GM19193 (cell line): ENCODE data around the gene GNAQ.

ENCODE experiments used
- POLR2A ChIP-seq: IDR thresholded peaks from 4 replicates; pipeline ENCODE4 v1.6.1; 2011; ENCODE audit not compliant: insufficient read depth, insufficient read length; ENCODE audit errors: extremely low read depth

The GNAQ gene

DNA sequence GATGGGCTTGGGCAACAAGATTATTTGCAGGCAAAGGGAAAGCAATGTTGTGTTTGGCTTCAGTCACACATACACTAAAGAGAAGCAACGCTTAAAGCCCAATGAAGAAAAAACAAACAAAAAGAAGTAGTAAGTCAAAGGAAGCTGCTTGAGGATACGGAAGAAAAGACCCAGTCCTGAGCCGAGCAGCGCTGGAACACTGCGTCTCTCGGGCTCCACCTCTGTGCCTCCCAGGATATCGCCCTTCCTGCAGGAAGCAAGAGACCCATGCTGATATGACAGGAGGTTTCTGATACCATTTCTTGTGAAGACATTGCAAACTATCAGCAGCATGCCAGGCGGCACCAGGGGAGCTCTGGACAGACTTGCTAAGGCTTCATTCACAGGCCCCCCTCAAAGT, 9.9 kb downstream of the GNAQ start:
- no peak for TF ChIP-seq POLR2A

DNA sequence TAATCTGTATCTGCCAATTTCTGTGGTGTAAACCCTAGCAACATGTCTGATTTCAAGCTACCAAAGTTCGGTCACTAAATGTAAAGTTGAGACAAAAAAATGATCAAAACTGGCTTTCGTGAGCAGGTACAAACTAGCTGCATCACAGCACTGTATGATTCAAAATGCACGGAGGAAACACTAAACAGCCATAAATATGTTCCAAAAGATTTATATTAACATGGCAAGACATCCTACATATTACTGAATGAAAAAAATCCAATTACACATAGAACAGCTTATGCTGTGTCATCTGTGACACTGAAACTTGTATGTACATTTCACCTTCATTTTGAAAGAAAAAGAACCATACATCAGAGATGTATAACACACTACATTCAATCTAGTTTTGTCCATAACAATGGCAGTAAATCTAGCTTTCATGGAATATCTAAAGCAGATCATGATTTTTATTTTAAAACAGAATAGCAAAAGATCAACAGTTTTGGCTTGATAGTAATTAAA, 14.4 kb downstream of the GNAQ start:
- TF ChIP-seq POLR2A, result no peak

DNA sequence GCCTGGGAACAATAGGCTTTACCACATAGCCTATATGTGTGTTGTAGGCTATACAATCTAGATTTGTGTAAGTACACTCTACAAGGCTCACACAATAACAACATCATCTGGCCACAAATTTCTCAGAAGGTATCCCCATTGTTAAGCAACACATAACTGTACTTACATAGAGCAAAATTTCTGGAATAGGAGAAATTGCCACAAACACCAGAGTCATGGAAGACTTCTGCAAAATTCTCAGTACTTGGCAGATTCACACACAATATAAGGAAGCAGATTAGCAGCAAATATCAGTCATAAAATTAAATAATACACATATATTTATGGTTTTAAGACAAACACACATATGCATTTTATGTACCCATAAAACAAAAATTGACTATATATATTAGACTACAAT, 16.4 kb downstream of the GNAQ start:
- TF ChIP-seq POLR2A, result no peak

DNA sequence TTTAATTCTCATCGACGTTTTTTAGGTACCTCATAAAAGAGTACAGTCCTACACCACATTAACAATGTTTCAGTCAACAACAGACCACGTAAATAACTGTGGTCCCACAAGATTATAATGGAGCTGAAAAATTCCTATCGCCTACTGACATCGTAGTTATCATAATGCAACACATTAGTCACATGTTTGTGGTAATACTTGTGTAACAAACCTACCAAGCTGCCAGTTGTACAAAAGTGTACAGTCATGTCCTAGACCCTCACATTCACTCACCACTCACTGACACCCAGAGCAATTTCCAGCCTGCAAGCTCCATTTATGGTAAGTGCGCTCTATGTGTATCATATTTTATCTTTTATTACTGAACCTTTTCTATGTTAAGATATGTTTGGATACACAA, 16.8 kb downstream of the GNAQ start:
- no peak for TF ChIP-seq POLR2A

GRCh38 chr9:78013934-78014333, 17.7 kb downstream of the GNAQ start:
- TF ChIP-seq POLR2A, result no peak

DNA sequence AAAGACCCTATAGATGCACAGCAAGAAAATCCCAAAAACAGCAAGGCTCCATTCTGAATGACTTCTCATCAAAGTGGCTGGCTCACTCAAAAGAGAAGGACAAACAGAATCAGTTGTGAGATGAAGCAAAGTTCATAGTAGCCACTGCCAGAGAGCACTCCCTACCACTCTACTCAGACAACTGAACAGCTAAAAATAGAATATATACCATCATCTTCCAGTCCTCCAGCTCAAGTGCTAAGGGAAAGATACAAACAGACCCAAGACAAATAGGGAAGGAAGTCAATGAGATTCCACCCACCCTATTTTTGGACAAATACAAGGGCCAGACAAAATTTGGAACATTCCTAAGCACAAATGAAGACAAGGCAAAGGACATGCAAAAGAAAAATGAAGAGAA, 20.6 kb downstream of the GNAQ start:
- no peak for TF ChIP-seq POLR2A

DNA sequence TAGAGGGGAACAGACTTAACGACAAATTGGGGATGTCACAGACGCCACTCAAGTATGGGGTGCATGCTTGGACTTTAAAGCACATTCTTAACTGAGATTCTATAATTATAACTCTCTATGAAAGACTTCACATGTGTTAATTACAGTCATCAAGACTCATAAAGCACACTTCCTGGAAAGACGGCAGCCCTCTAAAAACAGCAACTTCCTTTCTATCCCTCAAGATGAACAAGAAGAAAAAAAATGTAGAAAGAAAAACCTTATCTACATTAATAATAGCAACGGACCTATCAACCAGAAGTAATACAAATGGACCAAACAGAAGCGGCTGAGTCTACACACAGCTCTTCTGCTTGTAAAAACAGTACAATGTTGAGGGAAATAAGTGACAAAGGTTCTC, 21.2 kb downstream of the GNAQ start:
- TF ChIP-seq POLR2A, result no peak

GRCh38 chr9:78009186-78009585, 22.4 kb downstream of the GNAQ start:
- no peak for TF ChIP-seq POLR2A

- TF ChIP-seq POLR2A, result no peak
Measured at GRCh38 chr9:78006734-78007133, 24.9 kb downstream of the GNAQ start.

DNA sequence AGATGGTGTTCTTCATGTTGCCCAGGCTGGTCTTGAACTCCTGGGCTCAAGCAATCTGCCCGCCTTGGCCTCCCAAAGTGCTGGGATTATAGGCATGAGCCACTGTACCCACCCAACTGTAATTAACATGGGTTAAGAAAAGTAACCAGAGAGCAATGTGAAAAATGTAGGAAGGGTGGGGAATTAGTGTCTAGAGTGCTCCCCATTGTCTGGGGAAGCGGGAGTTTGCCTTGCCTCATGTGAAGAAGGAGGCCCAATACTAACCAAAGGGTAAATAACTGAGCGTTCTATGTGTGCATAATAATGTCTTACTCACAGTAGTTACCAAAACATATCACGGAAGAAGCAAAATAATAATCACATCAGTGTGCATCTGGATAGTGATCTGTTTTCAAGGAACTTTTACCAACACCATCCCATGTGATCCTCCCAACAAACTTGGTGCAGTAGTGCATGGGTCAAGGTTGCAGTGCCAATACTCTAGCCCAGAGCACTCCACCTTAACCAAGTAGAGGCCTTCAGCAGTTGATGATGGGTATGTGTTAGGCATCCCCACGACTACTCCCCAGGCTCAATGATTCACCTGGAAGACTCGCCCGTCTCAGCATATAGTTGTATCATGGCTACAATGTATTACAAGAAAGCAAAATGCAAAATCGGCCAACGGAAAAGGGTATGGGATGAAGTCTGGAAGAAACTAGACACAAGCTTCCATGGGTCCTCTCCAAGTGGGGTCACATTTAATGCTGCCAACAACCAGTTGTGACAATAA, 26.2 kb downstream of the GNAQ start:
- no peak for TF ChIP-seq POLR2A

GRCh38 chr9:78004478-78005229, 27.0 kb downstream of the GNAQ start:
- no peak for TF ChIP-seq POLR2A

DNA sequence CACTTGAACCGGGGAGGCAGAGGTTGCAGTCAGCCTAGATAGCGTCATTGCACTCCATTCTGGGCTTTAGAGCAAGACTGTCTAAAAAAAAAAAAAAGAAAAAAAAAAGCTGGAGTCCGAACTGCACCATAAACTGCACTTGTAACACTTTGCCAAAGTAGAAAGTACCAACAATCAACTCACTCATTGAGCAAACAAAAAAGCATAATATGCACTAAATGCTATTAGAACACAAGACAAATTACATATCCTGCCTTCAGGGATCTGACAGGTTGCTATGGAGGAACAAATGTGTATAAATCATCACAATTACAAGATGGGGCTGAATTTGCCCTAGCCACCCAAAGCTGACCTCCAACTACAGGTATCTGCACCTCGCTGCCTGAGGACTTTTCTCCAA, 27.9 kb downstream of the GNAQ start:
- no peak for TF ChIP-seq POLR2A

- no peak for TF ChIP-seq POLR2A
Measured at GRCh38 chr9:78001946-78002731, 29.5 kb downstream of the GNAQ start.

- TF ChIP-seq POLR2A, result no peak
Measured at GRCh38 chr9:78000221-78000620, 31.4 kb downstream of the GNAQ start.

- TF ChIP-seq POLR2A, result no peak
Measured at GRCh38 chr9:77999231-77999631, 32.4 kb downstream of the GNAQ start.
